Loucy (cell line): ENCODE results near the gene NDST4.

Experiments used
- H2AFZ ChIP-seq: fragments of 200-600 bp; sonication (generic); 2 replicates; pipeline ENCODE4 v1.6.0; 2016; ENCODE audit warnings: antibody characterized with exemption, mild to moderate bottlenecking, low read length, moderate library complexity
- H3F3A ChIP-seq: fragments of 200-600 bp; 2 replicates; pipeline ENCODE4 v1.6.0; 2016; ENCODE audit warnings: antibody characterized with exemption, low read depth, mild to moderate bottlenecking
- H3K27me3 ChIP-seq: fragments of 200-600 bp; sonication (generic); 2 replicates; pipeline ENCODE4 v1.6.1; 2014; ENCODE audit warnings: low read length, mild to moderate bottlenecking; ENCODE audit not compliant: insufficient read depth, poor library complexity, severe bottlenecking
- H3K36me3 ChIP-seq: fragments of 200-600 bp; sonication (generic); 2 replicates; pipeline ENCODE4 v1.6.1; 2016; ENCODE audit warnings: low read length; ENCODE audit not compliant: insufficient read depth
- H3K4me1 ChIP-seq: fragments of 200-600 bp; sonication (generic); 2 replicates; pipeline ENCODE4 v1.5.1; 2014; ENCODE audit warnings: low read length, mild to moderate bottlenecking; ENCODE audit not compliant: insufficient read depth, poor library complexity, severe bottlenecking
- H3K4me2 ChIP-seq: fragments of 200-600 bp; sonication (generic); 2 replicates; pipeline ENCODE4 v1.6.0; 2014; ENCODE audit warnings: antibody characterized with exemption, low read length, low read depth, mild to moderate bottlenecking; ENCODE audit not compliant: poor library complexity, severe bottlenecking
- H3K4me3 ChIP-seq: fragments of 200-600 bp; sonication (generic); 2 replicates; pipeline ENCODE4 v1.5.1; 2014; ENCODE audit warnings: low read length, mild to moderate bottlenecking, mixed read lengths; ENCODE audit not compliant: poor library complexity, severe bottlenecking
- H3K79me2 ChIP-seq: fragments of 200-600 bp; sonication (generic); 2 replicates; pipeline ENCODE4 v1.6.1; 2014; ENCODE audit warnings: low read length; ENCODE audit not compliant: insufficient read depth
- H3K9ac ChIP-seq: fragments of 200-600 bp; sonication (generic); 2 replicates; pipeline ENCODE4 v1.6.0; 2014; ENCODE audit warnings: mild to moderate bottlenecking, low read depth, low read length, moderate library complexity; ENCODE audit not compliant: poor library complexity, severe bottlenecking
- H3K9me2 ChIP-seq: fragments of 200-600 bp; sonication (generic); replicated peaks from 2 replicates; pipeline ENCODE4 v1.6.1; 2016; ENCODE audit warnings: low read depth, low read length, mixed read lengths
- H3K9me3 ChIP-seq: fragments of 200-600 bp; sonication (generic); 2 replicates; pipeline ENCODE4 v1.6.1; 2014; ENCODE audit warnings: mild to moderate bottlenecking, antibody characterized with exemption, low read length, low read depth; ENCODE audit not compliant: insufficient read depth
- H4K20me1 ChIP-seq: fragments of 200-600 bp; sonication (generic); 2 replicates; pipeline ENCODE4 v1.6.0; 2014; ENCODE audit warnings: antibody characterized with exemption, low read length, mild to moderate bottlenecking; ENCODE audit not compliant: insufficient read depth, poor library complexity, severe bottlenecking
- CTCF ChIP-seq: fragments of 200-600 bp; sonication (generic); conservative IDR thresholded peaks from 2 replicates; pipeline ENCODE4 v1.5.1; 2014; ENCODE audit warnings: mild to moderate bottlenecking, antibody characterized with exemption, low read length
- EZH2phosphoT487 ChIP-seq: fragments of 200-600 bp; IDR thresholded peaks from 2 replicates; pipeline ENCODE4 v1.6.1; 2018; ENCODE audit warnings: antibody characterized with exemption, mild to moderate bottlenecking, moderate library complexity, borderline replicate concordance

NDST4 gene

GRCh38 chr4:114998316-114998715, 115.1 kb downstream of the NDST4 start:
- Histone ChIP-seq H3F3A (no peaks in the 10 kb centered on the region), H3K4me3 (no peak overlapping the region), H3K4me1 (no peaks in the 10 kb centered on the region), H3K4me2 (no peak overlapping the region), H3K27me3 (no peaks in the 10 kb centered on the region), H3K36me3 (no peaks in the 10 kb centered on the region), H3K9me2 (no peaks in the 10 kb centered on the region; the same call in 1 of the 2 replicates), H3K9me3 (no peaks in the 10 kb centered on the region), H3K79me2 (no peaks in the 10 kb centered on the region), H2AFZ (no peak overlapping the region), H3K9ac (no peak overlapping the region), H4K20me1 (no peaks in the 10 kb centered on the region)
- TF ChIP-seq CTCF = no peak
- TF ChIP-seq EZH2phosphoT487 = no peak

GRCh38 chr4:114997576-114998247, 115.7 kb downstream of the NDST4 start:
- Histone ChIP-seq H3K36me3 (no peaks in the 10 kb centered on the region), H3F3A (no peaks in the 10 kb centered on the region), H3K79me2 (no peaks in the 10 kb centered on the region), H3K9me3 (no peaks in the 10 kb centered on the region), H3K9me2 (no peaks in the 10 kb centered on the region; the same call in 1 of the 2 replicates), H3K27me3 (no peaks in the 10 kb centered on the region), H2AFZ (no peak overlapping the region), H3K4me2 (no peak overlapping the region), H3K9ac (no peak overlapping the region), H3K4me3 (no peak overlapping the region), H3K4me1 (no peaks in the 10 kb centered on the region), H4K20me1 (no peaks in the 10 kb centered on the region)
- TF ChIP-seq EZH2phosphoT487 = no peak
- no peak for TF ChIP-seq CTCF

GRCh38 chr4:114986133-114986532, 127.3 kb downstream of the NDST4 start:
- Histone ChIP-seq H3K9ac (no peak overlapping the region), H3K4me2 (no peak overlapping the region), H3K9me3 (no peaks in the 10 kb centered on the region), H3K36me3 (no peaks in the 10 kb centered on the region), H3F3A (no peaks in the 10 kb centered on the region), H3K9me2 (no peaks in the 10 kb centered on the region), H3K79me2 (no peaks in the 10 kb centered on the region), H4K20me1 (no peaks in the 10 kb centered on the region), H2AFZ (no peak overlapping the region), H3K4me3 (no peak overlapping the region), H3K27me3 (no peaks in the 10 kb centered on the region), H3K4me1 (no peaks in the 10 kb centered on the region)
- TF ChIP-seq EZH2phosphoT487 = no peak
- no peak for TF ChIP-seq CTCF
